Measurements from ENCODE around the gene ZFAND2A. TPM values are rescaled to one million over a fixed set of nuclear protein-coding genes. Genes with fewer than 3 reads are reported as not detected.
"Not testable (repeated sequence)": the region's sequence is repeated elsewhere in the genome, so short reads cannot be mapped to it uniquely, and the experiment has no call there.

Gene ZFAND2A
- total RNA-seq, 1 donor from 2014 or later, result 14.1 TPM

GRCh38 chr7:1151156-1151555 is 8.8 kb downstream of the ZFAND2A start:
- no peak for DNase-seq (ENCODE audit: low spot score, unreplicated experiment)
- Mint-ChIP-seq H3K27ac (no peak overlapping the region), H3K9me3 (ENCODE audit: low read depth) (no peaks in the 10 kb centered on the region), H3K4me1 (ENCODE audit: low read depth) (no peaks in the 10 kb centered on the region), H3K27me3 (no peaks in the 10 kb centered on the region), H3K4me3 (ENCODE audit: low read depth) (no peak overlapping the region), H3K36me3 (ENCODE audit: insufficient read depth) (peaks cover 8% of the 10 kb centered on the region)
- TF ChIP-seq, protein P1, sequence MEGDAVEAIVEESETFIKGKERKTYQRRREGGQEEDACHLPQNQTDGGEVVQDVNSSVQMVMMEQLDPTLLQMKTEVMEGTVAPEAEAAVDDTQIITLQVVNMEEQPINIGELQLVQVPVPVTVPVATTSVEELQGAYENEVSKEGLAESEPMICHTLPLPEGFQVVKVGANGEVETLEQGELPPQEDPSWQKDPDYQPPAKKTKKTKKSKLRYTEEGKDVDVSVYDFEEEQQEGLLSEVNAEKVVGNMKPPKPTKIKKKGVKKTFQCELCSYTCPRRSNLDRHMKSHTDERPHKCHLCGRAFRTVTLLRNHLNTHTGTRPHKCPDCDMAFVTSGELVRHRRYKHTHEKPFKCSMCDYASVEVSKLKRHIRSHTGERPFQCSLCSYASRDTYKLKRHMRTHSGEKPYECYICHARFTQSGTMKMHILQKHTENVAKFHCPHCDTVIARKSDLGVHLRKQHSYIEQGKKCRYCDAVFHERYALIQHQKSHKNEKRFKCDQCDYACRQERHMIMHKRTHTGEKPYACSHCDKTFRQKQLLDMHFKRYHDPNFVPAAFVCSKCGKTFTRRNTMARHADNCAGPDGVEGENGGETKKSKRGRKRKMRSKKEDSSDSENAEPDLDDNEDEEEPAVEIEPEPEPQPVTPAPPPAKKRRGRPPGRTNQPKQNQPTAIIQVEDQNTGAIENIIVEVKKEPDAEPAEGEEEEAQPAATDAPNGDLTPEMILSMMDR (IDR thresholded peaks at IDR 0.05; ENCODE audit: unreplicated experiment), result no peak

GRCh38 chr7:1150400-1151002 is 9.5 kb downstream of the ZFAND2A start:
- Mint-ChIP-seq H3K4me3 (ENCODE audit: low read depth) (no peak overlapping the region), H3K27me3 (no peaks in the 10 kb centered on the region), H3K36me3 (ENCODE audit: insufficient read depth) (peaks cover 8% of the 10 kb centered on the region), H3K27ac (no peak overlapping the region), H3K4me1 (ENCODE audit: low read depth) (no peaks in the 10 kb centered on the region), H3K9me3 (ENCODE audit: low read depth) (no peaks in the 10 kb centered on the region)
- no peak for DNase-seq (ENCODE audit: low spot score, unreplicated experiment)
- TF ChIP-seq, protein P1 (IDR thresholded peaks at IDR 0.05; ENCODE audit: unreplicated experiment), result no peak

DNA sequence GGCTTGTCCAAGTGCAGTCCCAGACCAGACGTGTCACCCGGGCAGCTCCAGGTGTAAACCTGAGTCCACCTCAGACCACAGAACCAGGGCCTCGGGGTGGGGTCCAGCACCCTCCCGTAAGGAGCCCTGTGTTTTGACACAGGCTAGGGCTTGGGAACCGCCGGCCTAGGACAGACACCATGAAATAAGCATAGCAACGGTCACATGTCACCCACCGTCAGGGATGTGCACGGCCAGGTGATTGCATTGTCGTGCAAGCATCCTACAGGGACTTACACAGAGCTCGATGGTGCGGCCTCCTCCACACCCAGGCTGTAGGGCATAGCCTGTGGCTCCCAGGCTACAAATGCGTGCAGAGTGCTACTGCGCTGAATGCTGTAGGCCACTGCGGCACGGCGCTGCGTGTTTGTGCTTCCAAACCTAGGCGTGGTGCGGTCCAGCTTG is 10.6 kb downstream of the ZFAND2A start:
- H3K36me3 Mint-ChIP-seq (ENCODE audit: insufficient read depth), result peaks cover 6% of the 10 kb centered on the region
- TF ChIP-seq, protein P1 (IDR thresholded peaks at IDR 0.05; ENCODE audit: unreplicated experiment), result no peak
- H3K4me3 Mint-ChIP-seq (ENCODE audit: low read depth), result no peak overlapping the region
- no peaks in the 10 kb centered on the region for H3K9me3 Mint-ChIP-seq (ENCODE audit: low read depth)
- no peak for DNase-seq (ENCODE audit: low spot score, unreplicated experiment)
- H3K4me1 Mint-ChIP-seq (ENCODE audit: low read depth), result no peaks in the 10 kb centered on the region
- no peak overlapping the region for H3K27ac Mint-ChIP-seq
- H3K27me3 Mint-ChIP-seq, result no peaks in the 10 kb centered on the region

DNA sequence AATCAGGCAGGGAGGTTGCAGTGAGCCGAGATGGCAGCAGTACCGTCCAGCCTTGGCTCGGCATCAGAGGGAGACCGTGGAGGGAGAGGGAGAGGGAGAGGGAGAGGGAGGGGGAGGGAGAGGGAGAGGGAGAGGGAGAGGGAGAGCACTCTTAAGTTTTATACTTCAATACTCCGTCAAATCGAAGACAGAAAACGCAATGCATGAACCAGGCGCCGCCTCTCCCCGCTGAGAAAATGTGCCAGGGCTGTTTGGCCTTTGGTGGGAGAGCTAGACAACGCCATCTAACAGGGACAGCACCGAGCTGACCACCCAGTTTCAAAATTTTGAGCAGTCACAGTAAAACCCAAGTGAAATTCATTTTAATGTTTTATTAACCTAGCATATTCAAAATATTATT is 12.1 kb downstream of the ZFAND2A start:
- H3K36me3 Mint-ChIP-seq (ENCODE audit: insufficient read depth); H3K27me3 Mint-ChIP-seq; DNase-seq (ENCODE audit: low spot score, unreplicated experiment); H3K27ac Mint-ChIP-seq; H3K9me3 Mint-ChIP-seq (ENCODE audit: low read depth); H3K4me1 Mint-ChIP-seq (ENCODE audit: low read depth); H3K4me3 Mint-ChIP-seq (ENCODE audit: low read depth): not testable (repeated sequence)

DNA sequence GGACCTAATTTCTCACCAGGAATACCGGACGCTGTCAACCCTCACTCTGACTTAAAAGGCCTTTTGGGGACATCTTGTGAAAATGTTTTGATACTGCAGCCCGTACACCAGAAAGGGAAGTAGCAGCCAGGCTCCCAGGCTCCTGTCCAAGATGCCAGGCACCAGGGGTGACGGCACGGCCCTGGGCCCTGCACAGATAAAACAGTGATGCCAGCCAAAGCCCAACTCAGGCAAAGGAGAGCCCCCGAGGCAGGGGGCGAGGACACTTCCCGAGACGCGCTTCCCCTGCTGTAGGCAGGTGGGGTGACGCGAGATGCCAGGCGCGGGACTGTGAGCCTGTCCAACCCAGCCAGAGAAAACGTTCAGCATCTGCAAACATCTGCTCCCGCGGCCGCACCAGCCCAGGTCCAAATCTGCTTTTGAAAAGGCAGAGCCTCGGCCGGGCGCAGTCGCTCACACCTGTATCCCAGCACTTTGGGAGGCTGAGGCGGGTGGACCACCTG is 15.7 kb downstream of the ZFAND2A start:
- TF ChIP-seq, protein P1 (IDR thresholded peaks at IDR 0.05; ENCODE audit: unreplicated experiment), result peak; percentile 26
- no peaks in the 10 kb centered on the region for H3K4me1 Mint-ChIP-seq (ENCODE audit: low read depth)
- H3K36me3 Mint-ChIP-seq (ENCODE audit: insufficient read depth), result peaks cover 3% of the 10 kb centered on the region
- peak overlapping the region; percentile 34 for H3K27ac Mint-ChIP-seq
- no peaks in the 10 kb centered on the region for H3K9me3 Mint-ChIP-seq (ENCODE audit: low read depth)
- no peak for DNase-seq (ENCODE audit: low spot score, unreplicated experiment)
- H3K4me3 Mint-ChIP-seq (ENCODE audit: low read depth), result no peak overlapping the region
- no peaks in the 10 kb centered on the region for H3K27me3 Mint-ChIP-seq

DNA sequence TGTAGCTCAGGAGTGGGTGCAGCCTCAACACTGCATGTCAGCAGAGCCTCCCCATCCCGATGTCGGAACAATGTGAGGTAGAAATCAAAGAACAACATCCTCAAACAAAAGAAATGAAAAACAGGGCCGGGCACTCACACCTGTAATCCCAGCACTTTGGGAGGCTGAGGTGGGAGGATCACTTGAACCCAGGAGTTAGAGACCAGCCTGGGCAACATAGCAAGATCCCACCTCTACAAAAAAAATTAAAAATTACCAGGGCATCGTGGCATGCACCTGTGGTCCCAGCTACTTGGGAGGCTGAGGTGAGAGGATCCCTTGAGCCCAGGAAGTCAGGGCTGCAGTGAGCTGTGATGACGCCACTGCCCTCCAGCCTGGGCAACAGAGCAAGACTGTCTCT is 17.0 kb downstream of the ZFAND2A start:
- H3K9me3 Mint-ChIP-seq (ENCODE audit: low read depth); H3K4me1 Mint-ChIP-seq (ENCODE audit: low read depth); H3K27ac Mint-ChIP-seq; H3K4me3 Mint-ChIP-seq (ENCODE audit: low read depth); H3K36me3 Mint-ChIP-seq (ENCODE audit: insufficient read depth); DNase-seq (ENCODE audit: low spot score, unreplicated experiment); H3K27me3 Mint-ChIP-seq: not testable (repeated sequence)
